ENCODE results near the gene CCDC146. TPM values are rescaled to one million over a fixed set of nuclear protein-coding genes. Genes with fewer than 3 reads are reported as not detected.
A peak's percentile ranks its signal among the peaks of the same experiment; 100 is the strongest.
"Not testable (repeated sequence)": the region's sequence is repeated elsewhere in the genome, so short reads cannot be mapped to it uniquely, and the experiment has no call there.

The CCDC146 gene
- total and polyA plus RNA-seq, 12 donors, result 1.7 to 10.8 (median 7.0) TPM

GRCh38 chr7:77105904-77106303, 16.5 kb upstream of the CCDC146 start:
- not testable (repeated sequence) for H3K4me3 ChIP-seq
- WGBS, 2 donors, result 91 to 93% methylated on average over 3 of the region's 3 CpGs

GRCh38 chr7:77107659-77108058, 14.8 kb upstream of the CCDC146 start:
- H3K4me3 ChIP-seq; H3K9me3 ChIP-seq; DNase-seq; intact Hi-C loops (cut with DNase I); H3K27me3 ChIP-seq; H3K4me1 ChIP-seq; H3K27ac ChIP-seq: not testable (repeated sequence)
- peaks cover 0 to 24% (median 0%) of the 10 kb centered on the region in 9 donors for H3K36me3 ChIP-seq
- 17 to 28% methylated on average over 3 of the region's 3 CpGs for WGBS, 2 donors
- ATAC-seq, result peak in 2 of 8 donors; percentile 35 to 65

More at GRCh38 chr7:77105904-77106303, 16.5 kb upstream of the CCDC146 start:
- H3K4me1 ChIP-seq; ATAC-seq; H3K27me3 ChIP-seq; H3K9me3 ChIP-seq; DNase-seq; intact Hi-C loops (cut with DNase I); H3K27ac ChIP-seq: not testable (repeated sequence)
- peaks cover 0 to 24% (median 0%) of the 10 kb centered on the region in 9 donors for H3K36me3 ChIP-seq

GRCh38 chr7:77108362-77108761, 14.1 kb upstream of the CCDC146 start:
- H3K9me3 ChIP-seq; intact Hi-C loops (cut with DNase I); H3K27me3 ChIP-seq; H3K4me1 ChIP-seq; H3K4me3 ChIP-seq; ATAC-seq; DNase-seq; H3K27ac ChIP-seq: not testable (repeated sequence)
- 92 to 96% methylated on average over 1 of the region's 1 CpG for WGBS, 2 donors
- peaks cover 0 to 24% (median 0%) of the 10 kb centered on the region in 9 donors for H3K36me3 ChIP-seq

GRCh38 chr7:77112719-77113306, 9.6 kb upstream of the CCDC146 start:
- H3K27ac ChIP-seq; H3K4me3 ChIP-seq; H3K9me3 ChIP-seq; ATAC-seq; H3K4me1 ChIP-seq; H3K27me3 ChIP-seq; DNase-seq; intact Hi-C loops (cut with DNase I): not testable (repeated sequence)
- 3 to 44% methylated on average over 1 to 2 of the region's 2 CpGs for WGBS, 2 donors
- peaks cover 0 to 32% (median 0%) of the 10 kb centered on the region in 9 donors for H3K36me3 ChIP-seq
- peak in 7 of 9 donors; percentile 14 to 53 (median 47) for TF ChIP-seq CTCF (IDR thresholded peaks at IDR 0.05)

- WGBS, 2 donors, result 13 to 18% methylated on average over 1 of the region's 1 CpG
Observed at GRCh38 chr7:77125486-77125885, 3.1 kb downstream of the CCDC146 start.

GRCh38 chr7:77127009-77127408, 4.6 kb downstream of the CCDC146 start:
- not testable (repeated sequence) for ATAC-seq, DNase-seq, H3K27me3 ChIP-seq, H3K9me3 ChIP-seq, H3K36me3 ChIP-seq, H3K4me3 ChIP-seq
- intact Hi-C loops (cut with DNase I), result loop anchor here in 8 of 10 donors (5.0 to 10.0 kb wide), 5 partner anchors 118 to 208 kb away; no protein-coding TSS in a partner anchor
- 74 to 82% methylated on average over 9 of the region's 9 CpGs for WGBS, 2 donors
- Histone ChIP-seq H3K27ac (peak overlapping the region in 1 of 10 donors; percentile 10), H3K4me1 (peaks cover 0 to 17% (median 0%) of the 10 kb centered on the region in 9 donors)

More at GRCh38 chr7:77125486-77125885, 3.1 kb downstream of the CCDC146 start:
- not testable (repeated sequence) for H3K36me3 ChIP-seq, H3K27me3 ChIP-seq, H3K9me3 ChIP-seq, H3K4me3 ChIP-seq, ATAC-seq, H3K27ac ChIP-seq, DNase-seq
- H3K4me1 ChIP-seq, result peaks cover 0 to 26% (median 8%) of the 10 kb centered on the region in 9 donors
- peak in 7 of 9 donors; percentile 22 to 51 (median 33) for TF ChIP-seq CTCF (IDR thresholded peaks at IDR 0.05)
- intact Hi-C loops (cut with DNase I), result loop anchor here in 8 of 10 donors (5.0 to 10.0 kb wide), 5 partner anchors 119 to 209 kb away; no protein-coding TSS in a partner anchor

- 60 to 74% methylated on average over 5 of the region's 7 CpGs for WGBS, 2 donors
Observed at GRCh38 chr7:77128582-77129410, 6.4 kb downstream of the CCDC146 start.

GRCh38 chr7:77131781-77132180, 9.4 kb downstream of the CCDC146 start:
- H3K27ac ChIP-seq, ATAC-seq, H3K36me3 ChIP-seq, DNase-seq, H3K27me3 ChIP-seq, H3K4me1 ChIP-seq, H3K4me3 ChIP-seq, H3K9me3 ChIP-seq: not testable (repeated sequence)
- 92 to 97% methylated on average over 1 of the region's 3 CpGs for WGBS, 2 donors
- intact Hi-C loops (cut with DNase I), result loop anchor here in 1 of 10 donors (5.0 kb wide), 1 partner anchor 201 kb away; no protein-coding TSS in a partner anchor

More at GRCh38 chr7:77128582-77129410, 6.4 kb downstream of the CCDC146 start:
- DNase-seq, H3K9me3 ChIP-seq, H3K4me3 ChIP-seq, H3K36me3 ChIP-seq, H3K27me3 ChIP-seq: not testable (repeated sequence)
- ATAC-seq, result peak; percentile 37 to 73 (median 58)
- peak overlapping the region in 3 of 10 donors; percentile 39 to 49 (median 46) for H3K27ac ChIP-seq
- intact Hi-C loops (cut with DNase I), result loop anchor here in 8 of 10 donors (5.0 to 10.0 kb wide), 5 partner anchors 116 to 206 kb away; no protein-coding TSS in a partner anchor
- H3K4me1 ChIP-seq, result peaks cover 0 to 13% (median 0%) of the 10 kb centered on the region in 9 donors

- intact Hi-C loops (cut with DNase I); DNase-seq; H3K27ac ChIP-seq; ATAC-seq; H3K4me3 ChIP-seq; H3K4me1 ChIP-seq; H3K27me3 ChIP-seq; H3K36me3 ChIP-seq: not testable (repeated sequence)
- peaks cover 0 to 12% (median 5%) of the 10 kb centered on the region in 11 donors for H3K9me3 ChIP-seq
- 85 to 97% methylated on average over 2 of the region's 2 CpGs for WGBS, 2 donors
Observed at GRCh38 chr7:77138668-77139067, 16.3 kb downstream of the CCDC146 start.

All from heart right ventricle (tissue), 16 donors.